Measurements from ENCODE around the gene ZNF385B.

- TF ChIP-seq CTCF (IDR thresholded peaks at IDR 0.05; ENCODE audit: insufficient read depth, low read length, poor library complexity, severe bottlenecking) (no peak), EZH2phosphoT487 (conservative IDR thresholded peaks at IDR 0.05; ENCODE audit: low read length) (no peak)
Observed at GRCh38 chr2:179455824-179456223, 405.6 kb downstream of the ZNF385B start.
